Fibroblast of skin of left quadriceps (primary cell): ENCODE results near the gene EEFSEC.

ENCODE experiments used
- DNase-seq, 2 experiments: peaks; one replicate each; pipeline ENCODE4 v3.0.0-alpha.2; 2013; ENCODE audit warnings: low read depth in 2 of 2

EEFSEC gene

DNA sequence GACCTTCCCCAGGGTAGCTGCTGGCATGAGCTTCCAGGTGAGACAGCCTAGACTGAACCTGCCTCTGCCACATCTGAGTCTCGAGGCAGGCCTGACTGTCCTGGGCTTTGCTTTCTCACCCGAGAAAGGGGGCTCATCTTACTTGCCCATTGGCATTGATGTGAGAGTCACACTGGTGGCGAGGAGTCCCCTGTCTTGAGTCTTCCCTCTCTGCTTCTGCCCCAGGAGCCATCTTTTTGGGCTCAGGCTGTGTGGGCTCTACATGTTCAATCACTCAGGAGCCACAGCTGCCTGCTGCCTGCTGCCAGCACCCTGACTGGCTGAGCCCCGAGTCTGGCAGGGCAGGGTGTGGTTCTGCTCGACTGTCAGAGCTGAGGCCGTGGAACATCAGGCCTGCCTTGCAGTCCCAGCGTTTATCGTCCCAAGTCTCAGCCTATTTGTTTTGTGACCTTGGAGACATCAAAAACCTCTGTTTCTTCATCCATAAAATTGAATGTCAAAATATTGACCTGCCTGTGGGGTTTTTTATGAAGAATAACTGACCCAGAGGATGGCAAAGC is 180.9 kb downstream of the EEFSEC start:
- no peak for DNase-seq

GRCh38 chr3:128334766-128335165 is 181.5 kb downstream of the EEFSEC start:
- no peak for DNase-seq

DNA sequence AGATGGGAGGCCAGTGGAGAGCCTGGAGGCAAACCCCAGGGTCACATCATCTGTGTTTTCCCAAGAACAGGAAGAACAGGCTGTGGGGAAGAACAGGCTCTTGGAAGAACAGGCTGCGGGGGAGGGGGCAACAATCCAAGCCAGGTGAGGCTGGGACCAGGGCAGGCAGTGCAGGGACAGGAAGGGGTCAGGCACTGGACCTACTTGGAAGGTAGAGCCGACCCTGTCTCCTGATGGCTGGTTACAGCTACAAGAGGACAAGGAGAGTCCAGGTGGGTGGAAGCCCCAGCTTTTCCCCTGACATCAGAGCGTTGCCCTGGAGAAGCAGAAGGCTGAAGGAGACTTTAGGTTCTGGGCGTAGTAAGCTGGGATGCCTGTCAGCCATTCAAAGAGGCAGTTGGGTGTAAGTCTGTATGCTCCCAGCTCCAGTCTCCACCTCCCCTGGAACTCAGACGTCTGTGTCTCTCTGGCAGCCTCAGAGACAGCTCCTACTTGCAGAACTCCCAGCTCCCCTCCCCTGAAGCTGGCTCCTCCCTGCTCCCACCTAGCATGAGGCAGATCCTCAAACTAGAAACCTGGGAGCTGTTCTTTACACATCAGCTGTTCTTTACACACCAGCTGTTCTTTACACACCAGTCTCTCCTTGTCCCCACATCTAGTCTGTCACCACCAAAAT is 182.5 kb downstream of the EEFSEC start:
- no peak for DNase-seq

- no peak for DNase-seq
These were observed 183.3 kb downstream of the EEFSEC start for GRCh38 chr3:128336337-128337156.

GRCh38 chr3:128337305-128337704 is 184.0 kb downstream of the EEFSEC start:
- DNase-seq = no peak

DNA sequence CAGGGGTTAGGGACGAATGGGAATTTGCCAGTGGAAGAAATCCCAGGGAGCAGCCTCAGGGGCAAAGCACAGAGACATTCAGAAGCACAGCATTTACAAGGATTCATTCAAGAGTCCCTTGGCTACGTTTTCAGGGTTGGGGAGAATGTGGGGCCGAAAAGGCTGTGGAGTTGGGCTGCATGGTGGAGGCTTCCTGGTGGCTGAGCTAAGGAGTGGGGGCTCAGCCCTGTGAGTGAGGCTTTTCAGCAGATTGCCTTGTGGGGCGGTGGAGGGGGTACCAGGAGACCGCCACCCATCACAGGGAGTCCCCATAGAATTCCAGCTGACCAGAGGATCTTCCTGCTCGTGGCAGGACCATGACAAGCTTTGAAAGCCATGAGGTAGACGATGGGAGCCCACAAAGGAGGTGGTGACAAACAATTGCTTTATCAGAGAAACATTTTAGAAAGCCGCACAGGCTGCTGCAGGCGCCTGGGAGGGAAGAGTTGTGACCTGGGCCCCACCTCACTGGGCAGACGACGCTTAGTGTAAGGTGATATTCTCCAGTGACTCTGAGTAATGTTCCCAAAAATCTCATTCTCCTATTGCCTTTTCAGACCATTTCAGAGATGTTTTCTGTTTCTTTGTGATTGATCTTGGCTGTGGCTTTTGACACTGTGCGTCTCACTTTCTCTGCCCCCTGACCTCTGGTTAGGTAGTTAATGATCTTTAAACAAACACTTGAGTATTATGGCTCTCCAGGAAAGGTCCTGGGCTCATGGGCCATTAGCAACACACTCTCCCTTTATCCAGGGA is 185.5 kb downstream of the EEFSEC start:
- DNase-seq = no peak

GRCh38 chr3:128339491-128340012 is 186.3 kb downstream of the EEFSEC start:
- DNase-seq = no peak

DNA sequence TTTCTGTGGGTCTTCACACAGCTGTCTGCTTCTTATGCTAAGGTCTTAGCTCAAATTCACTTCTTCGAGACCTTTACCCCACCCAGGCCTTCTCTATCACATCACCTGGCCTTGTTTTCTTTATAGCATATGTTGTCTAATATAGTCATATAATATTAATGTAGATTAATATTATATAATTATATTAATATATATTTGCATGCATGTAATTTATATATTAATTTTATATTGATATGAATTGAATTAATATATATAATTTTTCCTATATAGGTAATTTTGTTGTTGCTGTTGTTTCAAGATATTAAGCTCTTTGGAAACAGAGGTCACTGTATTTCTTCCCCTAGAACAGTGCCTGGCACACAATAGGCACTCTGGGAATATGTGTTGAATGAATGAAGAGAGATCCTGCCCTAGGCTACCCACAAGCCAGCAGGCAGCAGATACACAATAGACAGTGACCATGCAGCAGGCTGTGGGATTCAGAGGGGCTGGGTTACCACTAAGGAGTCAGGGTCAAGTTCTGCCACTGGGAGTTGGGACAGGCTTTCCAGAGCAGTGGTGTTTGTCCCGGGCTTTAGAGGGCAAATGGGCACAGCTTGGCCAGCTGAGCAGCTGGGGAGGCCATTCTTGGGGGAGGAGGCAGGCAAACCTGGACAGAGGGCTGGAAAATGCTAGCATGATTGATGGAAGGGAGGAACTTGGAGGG is 187.1 kb downstream of the EEFSEC start:
- no peak for DNase-seq

- no peak for DNase-seq
These were observed 187.7 kb downstream of the EEFSEC start for GRCh38 chr3:128340904-128341555.

- no peak for DNase-seq
These were observed 188.5 kb downstream of the EEFSEC start for GRCh38 chr3:128341659-128342395.

GRCh38 chr3:128342701-128343180 is 189.5 kb downstream of the EEFSEC start:
- no peak for DNase-seq

DNA sequence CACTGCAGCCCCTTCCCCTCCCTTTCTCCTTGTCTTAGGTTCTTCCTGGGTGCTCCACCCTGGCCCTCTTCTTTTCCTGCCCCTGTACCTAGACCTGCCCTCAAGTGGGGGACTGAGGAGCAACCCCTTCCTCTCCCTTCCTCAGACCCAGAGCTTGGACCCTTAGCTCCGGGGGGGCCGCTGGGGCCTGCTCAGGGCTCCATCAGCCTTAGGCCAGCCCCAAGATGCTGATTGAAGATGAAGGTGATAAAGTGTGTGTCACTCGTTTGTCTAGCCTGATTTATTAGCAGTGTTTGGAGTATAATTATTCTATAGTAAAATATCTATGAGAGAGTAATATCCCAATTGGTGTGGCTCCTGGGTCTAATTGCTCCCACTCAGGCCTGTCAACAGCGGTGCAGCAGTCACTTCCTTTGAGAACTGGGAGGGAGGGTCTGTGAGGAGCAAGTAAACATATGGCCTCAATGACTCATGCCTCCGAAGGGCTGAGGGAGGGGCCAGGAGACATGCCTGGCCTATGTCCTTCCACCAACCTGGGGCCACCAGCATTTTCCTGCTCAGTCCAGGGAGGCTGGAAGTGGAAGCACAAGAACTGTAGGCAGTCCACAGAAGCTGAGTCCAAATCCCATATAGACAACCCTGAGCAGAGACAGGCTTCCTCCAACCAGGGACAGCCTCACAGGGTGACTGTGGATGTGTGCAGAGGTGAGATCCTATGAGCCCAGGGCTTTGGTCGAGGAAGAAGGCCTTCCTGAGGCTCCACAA is 190.2 kb downstream of the EEFSEC start:
- DNase-seq = peak; percentile 34 to 36

DNA sequence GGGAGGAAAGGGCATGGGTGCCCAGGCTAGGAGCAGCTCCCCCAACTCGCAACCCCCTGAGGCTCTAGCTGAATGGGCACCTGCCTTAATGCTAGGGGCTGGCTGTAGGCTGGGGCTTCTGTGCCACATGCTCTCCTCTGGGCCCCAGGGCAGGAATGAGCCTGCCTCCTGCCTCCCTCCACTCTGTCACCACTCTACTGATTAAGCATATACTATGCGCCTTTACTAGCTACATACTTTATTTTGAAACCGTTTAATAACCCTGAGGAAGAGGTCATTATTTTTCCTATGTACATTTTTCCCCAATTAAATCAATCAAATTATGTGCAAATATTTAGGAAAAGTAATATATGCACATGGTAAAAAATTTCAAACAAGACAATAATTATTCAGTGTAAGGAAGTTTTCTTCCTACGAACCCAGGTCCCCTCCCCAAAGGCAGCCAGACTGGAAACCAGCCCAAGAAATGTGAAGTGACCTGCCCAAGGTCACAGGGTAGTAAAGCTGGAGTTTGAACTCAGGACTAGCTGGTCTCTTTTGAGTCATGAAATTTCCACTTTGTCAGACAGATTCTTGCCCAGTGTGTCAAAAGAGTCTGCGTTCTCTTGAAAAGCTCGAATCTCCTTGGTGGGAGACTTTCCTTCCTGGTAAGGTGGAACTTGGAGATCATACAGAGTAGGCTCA is 190.9 kb downstream of the EEFSEC start:
- DNase-seq = no peak

DNA sequence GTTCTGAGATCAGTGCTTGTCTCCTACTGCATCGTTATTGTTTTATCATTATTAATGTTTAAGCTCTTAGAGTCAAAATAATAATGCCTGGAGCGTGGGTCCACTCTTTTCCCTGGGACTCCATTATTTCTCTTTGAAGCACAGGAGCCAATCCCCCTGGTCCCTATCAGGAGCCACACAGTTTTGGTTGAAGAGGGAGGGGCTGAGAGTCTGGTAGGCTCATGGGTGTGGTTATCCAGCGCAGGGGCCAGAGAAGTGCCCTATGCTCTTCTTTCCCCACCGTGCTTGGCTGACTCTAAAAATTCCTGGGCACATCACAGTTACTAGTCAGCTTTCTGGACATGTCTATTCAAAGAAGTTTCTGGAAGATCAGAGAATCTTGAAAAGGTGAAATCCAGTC is 191.9 kb downstream of the EEFSEC start:
- DNase-seq = no peak

DNA sequence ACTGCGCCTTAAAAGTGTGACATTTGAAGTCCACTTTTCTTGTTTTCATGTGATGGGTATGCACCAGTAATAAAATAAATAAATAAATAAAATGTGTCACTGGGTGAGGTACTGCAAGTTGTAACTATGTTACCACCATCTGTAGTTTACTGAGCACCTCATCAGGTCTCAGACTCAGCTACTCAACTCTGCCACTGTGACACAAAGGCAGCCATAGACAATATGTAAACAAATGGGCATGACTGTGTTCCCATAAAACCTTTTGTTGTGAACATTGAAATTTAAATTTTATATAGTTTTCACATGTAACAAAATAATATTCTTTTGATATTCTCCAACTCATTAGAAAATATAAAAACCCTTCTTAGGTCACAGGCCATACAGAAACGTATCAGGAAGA is 193.3 kb downstream of the EEFSEC start:
- no peak for DNase-seq

DNA sequence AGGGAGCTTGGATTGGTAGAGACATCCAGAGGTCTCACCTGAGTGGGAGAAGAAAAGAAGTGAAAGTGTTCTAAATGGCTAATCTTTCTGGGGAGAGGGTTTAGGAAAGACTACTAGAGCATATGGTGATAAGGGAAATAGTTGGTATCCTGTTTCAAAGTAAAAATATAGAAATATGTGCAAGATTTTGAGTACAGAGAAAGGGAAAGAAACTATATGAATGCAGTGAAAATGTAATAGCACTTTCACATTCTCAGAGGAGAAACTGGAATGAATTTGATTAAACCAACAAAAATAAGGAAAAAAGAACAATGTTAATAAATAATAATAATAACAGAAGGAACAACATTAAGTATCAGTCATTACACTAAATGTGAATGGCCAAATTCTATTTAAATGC is 194.0 kb downstream of the EEFSEC start:
- DNase-seq = no peak

GRCh38 chr3:128348075-128348474 is 194.8 kb downstream of the EEFSEC start:
- no peak for DNase-seq

DNA sequence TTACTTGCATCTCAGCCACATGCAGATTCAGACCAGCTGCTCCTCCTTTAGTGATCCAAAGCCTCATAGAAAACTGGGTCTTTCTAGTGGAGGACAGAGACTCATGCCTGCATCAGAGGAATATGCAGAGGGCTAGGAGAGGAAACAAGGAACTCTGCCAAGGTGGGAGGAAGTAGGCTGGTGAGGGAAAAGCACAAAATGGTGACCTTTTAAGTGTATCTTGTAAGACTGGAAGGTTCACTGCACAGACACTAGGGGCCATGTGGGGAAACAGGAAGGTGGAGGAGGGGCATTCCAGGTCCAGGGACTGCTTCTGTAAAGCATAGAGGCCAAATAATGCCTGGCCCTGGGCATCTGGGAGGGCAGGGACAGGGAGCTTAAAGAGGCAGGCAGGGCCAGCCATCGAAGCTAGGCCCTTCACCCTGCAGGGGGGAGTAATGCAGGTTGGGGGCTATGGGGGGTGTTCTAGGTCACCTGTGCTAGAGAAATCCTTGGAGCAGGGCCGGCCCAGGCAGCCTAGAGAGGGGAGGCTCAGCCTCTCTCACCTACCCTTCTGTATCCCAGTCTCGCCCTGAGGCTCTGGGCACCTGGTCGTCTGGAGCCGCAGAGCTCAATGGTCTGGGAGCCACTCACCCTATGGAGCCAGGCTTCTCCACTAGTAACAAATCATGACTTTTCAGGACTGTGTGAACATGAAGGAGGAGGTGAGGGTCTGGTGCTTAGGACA is 195.7 kb downstream of the EEFSEC start:
- no peak for DNase-seq
